GM19193 (cell line): Measurements from ENCODE around the gene COX6A1.

Experiments
- POLR2A ChIP-seq: IDR thresholded peaks from 4 replicates; pipeline ENCODE4 v1.6.1; 2011; ENCODE audit not compliant: insufficient read depth, insufficient read length; ENCODE audit errors: extremely low read depth

Gene COX6A1

DNA sequence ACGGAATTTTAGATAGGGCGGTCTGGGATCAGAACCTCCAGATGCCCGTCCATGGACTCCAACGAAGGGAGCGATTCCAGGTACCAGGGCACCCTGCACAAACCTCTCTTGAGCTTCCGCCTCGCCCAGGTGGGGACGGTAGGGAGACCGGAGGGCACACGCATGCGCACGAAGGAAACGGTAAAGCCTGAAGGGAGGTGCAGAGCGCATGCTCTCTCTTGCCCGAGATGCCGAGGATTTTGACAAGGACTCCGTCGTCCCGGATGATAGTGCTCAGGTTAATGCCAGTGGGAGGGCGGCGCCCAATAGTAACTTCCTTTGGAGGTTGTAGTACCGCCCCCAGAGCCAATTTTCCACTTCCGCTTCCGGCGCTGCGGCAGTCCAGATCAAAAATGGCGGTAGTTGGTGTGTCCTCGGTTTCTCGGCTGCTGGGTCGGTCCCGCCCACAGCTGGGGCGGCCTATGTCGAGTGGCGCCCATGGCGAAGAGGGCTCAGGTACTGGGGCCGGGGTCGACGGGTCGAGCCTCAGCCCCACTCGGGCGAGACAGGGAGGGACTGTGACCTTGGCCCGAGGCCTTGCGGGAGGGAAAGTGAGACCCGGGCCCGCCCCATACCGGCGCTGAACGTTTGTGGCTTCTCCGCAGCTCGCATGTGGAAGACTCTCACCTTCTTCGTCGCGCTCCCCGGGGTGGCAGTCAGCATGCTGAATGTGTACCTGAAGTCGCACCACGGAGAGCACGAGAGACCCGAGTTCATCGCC is at the start of gene COX6A1:
TSS of gene COX6A1 (plus strand) at position 379 of the 760 bp plus-strand sequence. CDS start at position 393, 14 bp downstream.
- TF ChIP-seq POLR2A: peak; percentile 95

GRCh38 chr12:120388691-120389481 is 49.0 kb upstream of the COX6A1 start:
- TF ChIP-seq POLR2A: no peak

DNA sequence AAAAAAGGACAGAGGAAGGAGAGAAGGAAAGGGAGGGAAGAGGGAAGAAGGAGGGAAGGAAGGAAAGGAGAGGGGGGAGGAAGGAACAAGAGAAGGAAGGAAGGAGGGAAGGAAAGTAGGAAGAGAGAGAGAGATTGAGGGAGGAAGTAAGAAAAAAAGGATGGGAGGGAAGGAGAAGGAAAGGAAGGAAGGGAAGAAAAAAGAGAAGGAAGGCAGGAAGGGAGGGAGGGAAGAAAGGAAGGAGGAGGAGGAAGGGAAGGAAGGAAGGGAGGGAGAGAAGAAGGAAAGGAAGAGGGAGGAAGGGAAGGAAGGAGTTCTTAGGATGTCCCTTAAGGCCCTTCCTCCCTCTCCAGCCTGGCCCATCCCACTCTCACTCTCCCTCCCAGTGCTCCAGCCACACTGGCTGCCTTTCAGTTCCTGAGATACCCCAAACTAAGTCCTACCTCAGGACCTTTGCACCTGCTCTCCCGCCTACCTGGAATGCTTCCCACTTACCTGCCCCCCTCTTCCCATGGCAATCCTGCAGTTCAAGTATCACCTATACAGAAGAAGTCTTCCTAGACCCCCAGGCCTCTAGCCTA is 47.3 kb upstream of the COX6A1 start:
- no peak for TF ChIP-seq POLR2A

DNA sequence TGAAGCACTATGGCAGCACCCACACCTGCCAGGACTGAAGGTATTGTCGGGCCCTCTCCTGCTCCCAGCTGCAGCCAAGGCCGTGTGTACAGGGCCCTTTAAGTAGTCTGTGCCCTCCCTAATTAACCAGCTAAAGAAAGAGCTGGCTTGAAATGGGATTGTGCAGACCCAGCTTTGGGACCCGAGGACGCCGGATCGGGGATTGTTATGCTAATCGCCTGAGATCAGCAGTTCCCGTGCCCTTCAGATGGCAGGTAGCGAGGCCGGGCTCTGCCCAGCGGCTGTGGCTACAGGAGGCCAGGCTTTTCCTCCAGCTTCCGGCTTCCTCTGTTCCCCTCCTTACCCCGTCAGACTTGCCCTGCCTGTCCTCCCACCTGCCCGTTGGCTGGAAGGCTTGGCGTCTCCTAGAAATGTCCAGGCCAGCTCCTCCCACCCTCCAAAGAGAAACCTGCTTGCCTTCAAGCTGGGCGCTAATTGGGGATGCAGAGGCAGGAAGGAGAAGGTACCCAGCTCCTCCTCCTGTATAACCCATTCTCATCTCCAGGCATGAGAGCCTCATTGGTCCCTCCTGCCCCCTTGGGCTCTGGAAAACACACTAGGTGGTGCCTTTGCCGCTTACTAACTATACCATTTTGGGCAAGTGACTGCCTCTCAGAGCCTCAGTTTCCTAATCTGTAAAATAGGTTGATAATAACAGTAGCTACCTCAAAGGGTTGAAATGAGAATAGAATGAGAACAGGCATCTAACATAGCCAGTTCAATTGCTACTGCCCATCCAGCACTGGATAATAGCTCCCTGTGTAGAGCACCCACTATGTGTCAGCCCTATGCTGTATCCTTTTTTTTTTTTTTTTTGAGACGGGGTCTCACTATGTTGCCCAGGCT is 43.2 kb upstream of the COX6A1 start:
- no peak for TF ChIP-seq POLR2A

DNA sequence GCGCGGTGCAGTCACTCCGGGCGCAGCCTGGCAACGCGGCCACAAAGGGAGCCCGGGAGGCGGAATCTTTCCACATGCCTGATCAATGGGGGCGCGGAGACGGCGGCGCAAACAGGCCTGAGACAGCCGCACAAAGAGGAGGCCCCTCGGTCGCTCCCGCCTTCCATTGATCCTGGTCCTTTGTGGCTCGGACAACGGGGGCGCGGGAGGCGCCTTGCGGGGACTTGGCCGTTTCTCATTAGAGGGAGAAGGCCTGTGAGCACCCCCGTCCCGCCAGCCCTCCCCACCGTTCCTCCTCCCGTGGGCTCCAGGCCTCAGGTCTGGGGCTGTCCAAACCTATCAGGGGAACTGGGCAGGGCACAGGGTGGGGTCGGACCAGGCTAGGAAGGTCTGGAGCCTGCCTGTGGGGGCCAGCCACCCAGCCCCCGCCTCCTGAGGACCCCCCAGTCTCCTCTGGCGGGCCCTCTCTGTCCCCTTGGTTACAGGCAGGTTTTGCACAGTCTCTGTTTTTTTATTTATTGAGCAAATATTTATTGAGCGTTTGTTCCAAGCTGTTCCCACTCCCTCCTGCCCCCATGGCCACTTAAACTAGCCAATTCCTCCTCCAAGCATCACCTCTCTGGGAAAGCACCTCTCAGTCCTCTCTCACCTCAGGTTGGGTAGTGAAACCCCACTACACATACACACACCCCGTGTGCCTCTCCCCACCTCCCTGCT is 39.9 kb upstream of the COX6A1 start:
- TF ChIP-seq POLR2A: no peak

DNA sequence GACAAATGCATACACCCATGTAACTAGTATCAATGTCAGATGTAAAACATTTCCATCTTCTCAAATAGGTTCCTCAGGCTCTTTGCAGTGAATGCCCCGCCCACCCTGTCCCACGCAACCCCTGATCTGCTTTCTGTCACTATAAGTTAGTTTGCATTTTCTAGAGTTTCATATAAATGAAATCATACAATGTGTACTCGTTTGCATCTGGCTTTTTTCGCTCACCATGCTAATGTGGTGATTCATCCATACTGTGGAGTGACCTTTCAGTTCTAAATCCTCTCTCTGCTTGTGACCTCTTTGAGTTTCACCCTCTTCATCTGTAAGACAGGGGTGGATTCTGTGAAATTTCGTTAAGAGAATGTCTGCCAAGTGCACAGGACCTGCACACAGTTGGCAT is 38.4 kb upstream of the COX6A1 start:
- TF ChIP-seq POLR2A: no peak

DNA sequence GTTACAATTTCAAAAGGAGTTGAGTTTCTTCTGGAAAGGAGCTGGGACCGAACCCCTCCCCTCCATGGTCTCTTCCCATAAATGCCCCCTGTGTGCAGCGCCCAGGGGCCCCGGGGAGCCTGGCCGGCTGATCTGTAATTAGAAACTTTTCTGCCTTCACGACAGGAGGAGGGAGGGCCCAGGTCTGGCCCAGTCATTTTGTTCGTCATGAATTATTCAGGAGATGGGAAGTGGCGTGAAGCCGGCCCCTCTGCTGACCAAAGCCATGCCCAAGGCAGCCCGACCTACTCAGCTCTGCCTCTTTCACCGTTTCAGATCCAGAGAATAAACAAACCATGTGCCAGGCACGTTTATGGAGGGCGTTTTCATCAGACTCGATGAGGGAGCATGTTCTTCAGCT is 35.7 kb upstream of the COX6A1 start:
- TF ChIP-seq POLR2A: no peak

DNA sequence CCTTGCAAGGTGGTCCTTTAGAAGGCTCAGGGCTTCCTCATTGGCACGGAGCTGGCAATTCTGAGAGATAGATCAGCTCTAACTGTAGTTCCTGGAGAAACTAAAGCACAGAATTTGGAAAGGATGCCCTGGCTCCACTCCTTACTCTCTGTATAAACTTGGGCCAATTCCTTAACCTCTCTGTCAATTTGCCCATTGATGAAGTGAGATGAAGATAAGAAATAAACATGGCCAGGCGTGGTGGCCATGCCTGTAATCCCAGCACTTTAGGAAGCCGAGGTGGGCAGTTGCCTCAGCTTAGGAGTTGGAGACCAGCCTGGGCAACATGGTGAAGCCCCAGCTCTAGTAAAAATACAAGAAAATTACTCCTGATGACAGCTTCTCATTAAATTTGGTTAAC is 34.0 kb upstream of the COX6A1 start:
- no peak for TF ChIP-seq POLR2A

GRCh38 chr12:120404271-120404670 is 33.6 kb upstream of the COX6A1 start:
- no peak for TF ChIP-seq POLR2A

- TF ChIP-seq POLR2A: no peak
Observed at GRCh38 chr12:120406069-120406468, 31.8 kb upstream of the COX6A1 start.

DNA sequence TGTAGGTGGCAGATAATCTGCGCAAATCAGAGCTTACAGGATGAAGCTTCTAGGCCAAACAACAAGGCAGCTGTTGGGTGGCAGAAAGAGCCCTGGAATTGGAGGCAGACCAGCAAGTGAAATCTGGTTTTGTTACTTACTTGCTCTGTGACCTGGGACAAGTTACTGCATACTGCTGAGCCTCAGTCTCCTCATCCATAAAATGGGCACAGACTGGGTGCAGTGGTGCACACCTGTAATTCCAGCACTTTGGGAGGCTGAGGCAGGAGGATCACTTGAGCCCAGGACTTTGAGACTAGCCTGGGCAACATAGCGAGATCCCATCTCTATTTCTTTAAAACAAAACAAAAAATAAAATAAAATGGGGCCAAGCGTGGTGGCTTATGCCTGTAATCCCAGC is 31.4 kb upstream of the COX6A1 start:
- TF ChIP-seq POLR2A: no peak

DNA sequence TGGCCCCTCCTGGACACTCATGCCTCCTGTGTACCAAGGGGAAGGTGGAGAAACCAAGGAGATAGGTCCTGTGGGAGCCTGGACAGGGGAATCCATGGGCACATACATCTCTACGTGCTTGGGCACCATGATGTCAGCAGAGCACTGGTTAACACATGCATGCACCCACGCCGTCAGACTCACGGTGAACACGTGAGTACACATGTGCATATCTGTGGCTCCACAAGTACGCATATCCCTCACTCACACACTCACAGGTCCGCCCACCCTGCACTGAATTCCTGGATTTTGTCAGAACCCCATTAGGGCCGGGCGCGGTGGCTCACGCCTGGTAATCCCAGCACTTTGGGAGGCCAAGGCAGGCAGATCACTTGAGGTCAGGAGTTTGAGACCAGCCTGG is 29.1 kb upstream of the COX6A1 start:
- no peak for TF ChIP-seq POLR2A

GRCh38 chr12:120412421-120412820 is 25.5 kb upstream of the COX6A1 start:
- no peak for TF ChIP-seq POLR2A
